Measurements from ENCODE around the gene ZNF234.
"Not testable (repeated sequence)": the region's sequence is repeated elsewhere in the genome, so short reads cannot be mapped to it uniquely, and the experiment has no call there.

Gene ZNF234

GRCh38 chr19:44141191-44142058, at the start of gene ZNF234:
Gene ZNF234, plus strand, starts transcription at chr19:44141554. Its CDS starts 3,079 bp downstream, at chr19:44144633.
- peak; percentile 62 for DNase-seq

GRCh38 chr19:44092108-44092507, 49.2 kb upstream of the ZNF234 start:
- DNase-seq, result no peak

- DNase-seq, result peak; percentile 83
These were observed 47.2 kb upstream of the ZNF234 start, which contains the start of gene ZNF224 for GRCh38 chr19:44093931-44094765. Gene ZNF224, plus strand, starts transcription at chr19:44094361. Its CDS starts 3,513 bp downstream, at chr19:44097874.

- no peak for DNase-seq
These were observed 33.6 kb upstream of the ZNF234 start for GRCh38 chr19:44107751-44108150.

- DNase-seq, result no peak
These were observed 31.9 kb upstream of the ZNF234 start for GRCh38 chr19:44109458-44109857.

- no peak for DNase-seq
These were observed 29.4 kb upstream of the ZNF234 start for GRCh38 chr19:44111910-44112463.

- no peak for DNase-seq
These were observed 28.6 kb upstream of the ZNF234 start for GRCh38 chr19:44112802-44113137.

GRCh38 chr19:44113138-44113783, 28.1 kb upstream of the ZNF234 start, which contains the start of gene ZNF225:
Gene ZNF225, plus strand, starts transcription at chr19:44113399. Its CDS starts 2,429 bp downstream, at chr19:44115828.
- DNase-seq, result peak; percentile 97

GRCh38 chr19:44113784-44114390, 27.5 kb upstream of the ZNF234 start:
- no peak for DNase-seq

GRCh38 chr19:44121162-44121561, 20.2 kb upstream of the ZNF234 start:
- not testable (repeated sequence) for DNase-seq

GRCh38 chr19:44131955-44132354, 9.4 kb upstream of the ZNF234 start:
- no peak for DNase-seq

GRCh38 chr19:44142059-44142433, 692 bp downstream of the ZNF234 start:
- no peak for DNase-seq

GRCh38 chr19:44149776-44150175, 8.4 kb downstream of the ZNF234 start:
- DNase-seq, result no peak

GRCh38 chr19:44151491-44151890, 10.1 kb downstream of the ZNF234 start:
- DNase-seq, result no peak

GRCh38 chr19:44156475-44156874, 15.1 kb downstream of the ZNF234 start:
- DNase-seq, result no peak

- DNase-seq, result no peak
These were observed 22.4 kb downstream of the ZNF234 start for GRCh38 chr19:44163789-44164188.

GRCh38 chr19:44164327-44164672, 22.9 kb downstream of the ZNF234 start:
- DNase-seq, result no peak

- peak; percentile 98 for DNase-seq
These were observed 23.5 kb downstream of the ZNF234 start, which contains the start of gene ZNF226 for GRCh38 chr19:44164673-44165512. Gene ZNF226, plus strand, starts transcription at chr19:44165100. Its CDS starts 4,981 bp downstream, at chr19:44170081.

GRCh38 chr19:44170660-44171059, 29.3 kb downstream of the ZNF234 start:
- not testable (repeated sequence) for DNase-seq

- DNase-seq, result no peak
These were observed 35.2 kb downstream of the ZNF234 start for GRCh38 chr19:44176590-44176989.

- DNase-seq, result no peak
These were observed 39.6 kb downstream of the ZNF234 start for GRCh38 chr19:44180968-44181367.
